GM19438 (cell line): ENCODE results near the gene MGME1.

Experiments
- ATAC-seq: cut with Tn5 transposase; IDR thresholded peaks from one replicate; pipeline ENCODE4 v1.9.1; 2021; ENCODE audit warnings: low read depth; ENCODE audit not compliant: unreplicated experiment

The MGME1 gene

DNA sequence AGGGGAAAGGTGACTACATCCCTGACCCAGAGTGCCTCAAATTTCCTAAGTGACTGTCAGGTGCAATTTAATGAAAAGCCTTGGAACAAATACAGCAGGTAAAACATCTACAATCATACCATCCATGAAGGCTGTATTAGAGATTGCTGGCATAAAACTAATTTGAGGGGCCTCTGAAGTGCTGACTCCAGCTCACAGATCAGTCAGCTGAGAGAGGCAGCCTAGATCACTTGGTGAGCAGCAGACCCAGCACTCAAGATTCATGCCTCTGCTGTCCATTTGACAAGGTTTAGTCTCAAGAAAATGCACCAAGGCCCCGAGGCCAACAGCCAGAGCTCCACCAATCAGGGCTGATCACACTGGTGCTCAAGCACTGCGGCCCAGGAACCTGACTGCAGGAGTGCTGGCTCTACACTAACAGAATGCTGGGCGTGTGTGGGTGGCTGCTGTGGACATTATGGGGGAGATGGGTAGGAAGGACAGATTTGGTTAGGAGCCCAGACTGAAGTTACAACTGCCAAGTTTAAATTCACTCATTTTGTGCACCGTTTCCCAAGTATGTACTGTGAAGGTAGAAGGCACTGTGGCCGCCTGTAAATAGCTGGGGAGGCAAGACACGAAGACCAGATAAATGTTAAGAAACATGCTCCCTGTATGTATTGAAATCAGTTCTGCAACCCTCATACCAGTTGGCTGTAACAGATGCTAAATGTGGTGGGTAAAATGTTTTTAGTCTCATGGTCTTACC is 28.4 kb upstream of the MGME1 start:
- ATAC-seq, result no peak

DNA sequence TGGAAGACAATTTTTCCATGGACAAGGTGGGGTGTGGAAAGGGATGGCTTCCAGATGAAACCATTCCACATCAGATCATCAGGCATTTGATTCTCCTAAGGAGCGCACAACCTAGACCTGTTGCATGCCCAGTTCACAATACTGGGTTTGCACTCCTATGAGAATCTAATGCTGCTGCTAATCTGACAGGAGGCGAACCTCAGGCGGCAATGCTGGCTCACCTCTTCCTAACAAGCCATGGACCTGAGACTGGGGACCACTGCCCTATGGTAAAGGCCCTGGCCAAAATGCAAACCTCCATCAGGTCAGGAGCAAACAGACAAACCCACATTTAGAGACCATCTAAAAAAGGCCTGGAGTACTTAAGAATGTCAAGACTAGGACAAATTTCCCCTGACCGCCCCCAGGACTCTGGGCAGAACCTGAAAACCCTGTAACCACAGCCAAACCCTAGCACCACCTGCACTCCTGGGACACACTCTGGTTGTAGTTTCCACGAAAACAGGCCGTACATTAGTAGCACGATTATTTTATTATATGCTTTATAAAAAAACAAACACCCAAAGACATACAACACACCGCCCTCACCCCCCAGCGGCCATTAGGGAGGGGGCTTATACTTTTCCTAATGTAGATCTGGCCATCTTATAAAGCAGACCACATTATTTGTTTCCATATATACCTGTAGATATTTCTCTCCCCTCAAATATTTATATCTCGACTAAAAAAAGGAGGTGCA is 27.6 kb upstream of the MGME1 start:
- no peak for ATAC-seq

- no peak for ATAC-seq
These were observed 27.0 kb upstream of the MGME1 start for GRCh38 chr20:17941826-17942196.

- ATAC-seq, result peak; percentile 64
These were observed 25.5 kb upstream of the MGME1 start for GRCh38 chr20:17943343-17943742.

DNA sequence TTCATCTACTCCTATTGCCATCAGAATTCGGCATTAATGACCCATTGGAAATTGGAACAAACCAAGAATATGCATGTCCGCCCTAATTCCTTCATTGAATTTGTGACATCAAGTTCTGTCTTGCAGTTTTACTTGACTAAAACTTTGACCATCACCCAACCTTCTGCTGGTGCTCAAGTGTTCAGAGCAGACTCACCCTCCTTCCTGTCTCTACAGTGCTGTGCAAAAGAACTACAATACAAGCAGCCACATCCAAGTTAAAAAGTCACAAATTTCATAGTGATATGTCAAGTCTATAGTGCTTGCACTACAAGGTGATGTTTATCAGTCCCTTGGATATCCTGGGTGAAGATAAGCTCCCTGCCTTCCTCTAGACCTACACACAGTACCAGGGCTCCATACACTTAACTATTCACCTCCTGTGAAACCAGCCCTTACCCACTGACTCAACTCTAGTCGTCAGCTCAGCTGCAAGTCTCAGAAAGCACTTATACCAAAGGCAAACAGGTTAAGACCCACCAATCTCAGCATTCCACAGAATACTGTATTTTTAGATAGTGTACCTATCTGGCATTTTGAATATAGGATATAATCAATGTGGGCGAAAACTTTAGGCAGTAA is 23.9 kb upstream of the MGME1 start:
- ATAC-seq, result no peak

DNA sequence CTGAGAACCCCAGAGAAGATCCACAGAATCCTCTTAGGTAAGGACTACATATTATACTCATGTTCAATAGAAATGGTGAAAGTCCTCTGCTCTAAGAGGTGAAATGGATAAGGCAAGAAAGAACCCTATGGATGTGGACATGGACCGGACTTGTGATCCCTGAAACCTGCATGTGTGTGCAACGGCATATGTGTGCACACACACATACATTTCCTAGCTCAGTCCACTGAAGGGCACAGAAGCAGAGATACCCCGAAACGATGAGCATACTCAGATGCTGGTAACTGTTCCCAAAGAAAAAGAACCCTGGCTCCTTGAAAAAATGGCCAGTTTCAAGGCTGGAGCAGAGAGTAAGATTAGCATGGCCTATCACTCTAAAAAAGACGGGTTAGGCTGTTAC is 22.8 kb upstream of the MGME1 start:
- ATAC-seq, result no peak

GRCh38 chr20:17946572-17947473 is 22.0 kb upstream of the MGME1 start:
- no peak for ATAC-seq

- no peak for ATAC-seq
These were observed 21.4 kb upstream of the MGME1 start for GRCh38 chr20:17947474-17947815.

DNA sequence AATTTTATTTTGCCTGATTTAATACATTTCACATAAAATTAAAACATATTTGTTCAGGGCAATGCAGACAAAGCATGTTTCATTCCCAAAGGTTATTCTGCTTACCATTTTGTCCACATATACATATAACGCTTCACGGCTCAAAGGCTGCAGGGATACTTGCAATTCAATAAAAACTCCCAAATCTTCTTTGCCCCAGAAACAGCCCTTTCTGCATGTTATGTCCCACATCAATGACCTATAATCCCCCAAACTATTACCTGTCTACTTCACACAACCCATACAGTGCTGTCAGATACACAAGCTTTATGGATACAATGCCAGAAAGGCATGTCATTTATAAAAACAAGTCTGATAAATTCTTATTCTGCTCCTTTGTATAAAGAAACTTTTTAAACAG is 20.4 kb upstream of the MGME1 start:
- ATAC-seq, result no peak

- no peak for ATAC-seq
These were observed 18.9 kb upstream of the MGME1 start for GRCh38 chr20:17949899-17950298.

DNA sequence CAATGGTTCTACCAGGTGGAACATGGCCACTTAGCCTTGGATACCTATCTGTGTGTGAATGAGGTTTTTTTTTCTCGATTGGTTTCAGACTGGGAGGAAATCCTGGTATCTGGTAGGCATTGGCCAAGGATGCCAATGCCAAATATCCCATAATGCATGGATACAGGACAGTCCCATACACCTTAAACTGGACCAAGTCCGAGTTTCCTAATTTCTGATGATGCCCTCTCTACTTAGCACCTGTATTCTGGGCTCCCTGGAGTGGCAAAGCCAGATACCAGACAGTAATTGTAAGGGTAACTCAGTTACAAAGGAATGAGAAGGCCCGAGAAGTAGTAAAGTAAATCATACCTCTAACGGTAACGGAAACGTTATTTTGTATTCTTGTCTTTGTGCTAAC is 18.1 kb upstream of the MGME1 start:
- ATAC-seq, result no peak

DNA sequence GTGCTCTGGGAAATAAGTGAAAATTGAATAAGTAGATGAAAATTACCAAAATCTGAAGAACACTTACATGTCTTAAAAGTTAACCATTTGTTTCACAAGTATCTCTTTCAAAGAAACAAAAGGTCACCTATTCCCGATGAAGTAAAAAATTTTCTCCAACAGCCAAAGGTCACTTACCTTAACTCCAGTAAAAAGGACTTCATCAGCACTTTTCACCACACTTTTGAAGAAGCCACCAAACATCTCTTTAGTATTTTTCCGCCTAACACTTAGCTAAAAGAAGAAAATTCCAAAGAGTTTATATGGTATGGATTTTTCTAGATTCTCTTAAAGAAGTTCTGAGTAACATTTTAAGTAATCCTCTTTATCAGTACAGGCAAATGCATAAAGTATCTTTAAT is 17.5 kb upstream of the MGME1 start:
- ATAC-seq, result no peak

DNA sequence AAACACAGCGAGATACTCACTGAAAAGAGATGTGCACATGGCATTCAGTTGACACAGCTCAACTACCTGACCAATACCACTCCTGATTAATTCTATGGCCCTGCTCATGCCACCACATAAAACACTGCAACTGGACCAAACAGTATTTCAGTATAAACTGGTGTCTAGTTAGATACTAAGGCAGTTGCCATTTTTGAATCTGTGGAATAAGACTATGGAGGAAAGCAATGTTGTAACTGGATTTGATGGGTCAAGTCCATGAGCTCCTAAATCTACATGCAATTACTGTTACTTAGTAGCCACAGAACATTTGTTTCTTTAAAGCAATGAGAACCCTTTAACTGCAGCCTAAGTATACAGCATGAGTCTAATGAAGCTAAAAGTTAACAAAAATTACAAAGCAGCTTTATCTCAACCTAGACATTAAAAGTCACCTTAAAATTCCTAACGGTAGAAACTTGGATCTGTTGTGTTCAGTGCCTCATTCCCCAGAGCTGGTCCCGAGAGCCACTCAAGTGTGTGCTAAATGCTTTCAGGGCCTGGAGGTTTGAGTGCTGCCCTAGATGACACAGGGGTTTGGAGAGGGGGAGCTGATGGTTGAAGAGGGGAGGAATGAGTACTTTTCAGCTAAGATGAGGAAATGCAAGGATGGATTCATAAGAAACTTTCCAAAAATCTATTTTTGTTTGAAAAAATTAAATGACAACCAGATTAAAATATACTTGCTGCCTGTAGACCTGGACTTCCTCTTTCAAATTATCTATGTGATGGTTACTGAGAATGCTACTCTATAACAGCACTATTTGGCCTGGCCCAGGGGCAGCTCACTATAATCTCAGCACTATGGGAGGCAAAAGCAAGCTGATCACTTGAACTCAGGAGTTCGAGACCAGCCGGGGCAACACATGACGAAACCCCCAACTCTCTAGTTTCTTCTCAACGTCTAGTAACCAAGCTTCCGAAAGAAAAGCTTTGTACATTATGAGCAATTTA is 15.8 kb upstream of the MGME1 start:
- ATAC-seq, result no peak

GRCh38 chr20:17953935-17954334 is 14.9 kb upstream of the MGME1 start:
- ATAC-seq, result no peak

DNA sequence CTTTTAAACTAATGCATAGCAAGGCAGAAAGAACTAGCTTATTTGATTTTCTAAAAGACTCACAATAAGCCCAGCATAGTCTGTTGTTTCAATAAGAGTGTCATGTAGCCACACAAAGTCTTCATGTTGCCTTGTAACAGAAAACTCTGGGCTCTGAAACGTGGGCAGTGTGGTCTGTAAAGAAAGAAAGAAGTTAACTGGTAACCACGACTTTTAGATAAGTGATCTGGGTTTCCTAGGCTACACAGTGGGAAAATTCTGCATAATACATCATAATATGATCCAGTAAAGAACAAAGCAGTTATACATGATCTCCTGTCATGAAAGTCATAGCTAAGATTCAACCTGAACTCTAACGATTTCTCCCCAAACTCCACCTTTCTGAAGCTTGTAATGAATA is 13.5 kb upstream of the MGME1 start:
- ATAC-seq, result no peak

DNA sequence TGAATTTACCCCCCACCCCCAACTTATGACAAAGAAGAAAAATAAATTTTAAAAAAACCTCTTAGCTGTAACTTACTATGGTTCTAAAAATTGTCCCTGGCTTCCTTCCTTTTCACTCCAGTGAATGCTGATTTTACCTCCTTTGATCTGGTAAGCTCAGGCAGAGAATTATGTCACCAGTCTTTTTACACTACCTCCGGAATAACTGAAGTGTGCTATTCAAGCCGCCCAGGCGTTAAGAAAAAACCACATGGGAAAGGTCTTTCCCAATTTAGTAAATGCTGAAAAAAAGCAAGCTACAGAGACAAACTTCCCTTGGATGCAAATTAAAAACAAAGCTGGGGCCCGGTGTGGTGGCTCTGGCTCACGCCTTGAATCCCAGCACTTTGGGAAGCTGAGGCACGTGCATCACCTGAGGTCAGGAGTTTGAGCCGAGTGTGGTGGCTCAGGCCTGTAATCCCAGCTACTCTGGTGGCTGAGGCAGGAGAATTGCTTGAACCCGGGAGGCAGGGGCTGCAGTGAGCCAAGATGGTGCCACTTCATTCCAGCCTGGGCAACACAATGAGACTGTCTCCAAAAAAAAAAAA is 12.6 kb upstream of the MGME1 start:
- no peak for ATAC-seq

DNA sequence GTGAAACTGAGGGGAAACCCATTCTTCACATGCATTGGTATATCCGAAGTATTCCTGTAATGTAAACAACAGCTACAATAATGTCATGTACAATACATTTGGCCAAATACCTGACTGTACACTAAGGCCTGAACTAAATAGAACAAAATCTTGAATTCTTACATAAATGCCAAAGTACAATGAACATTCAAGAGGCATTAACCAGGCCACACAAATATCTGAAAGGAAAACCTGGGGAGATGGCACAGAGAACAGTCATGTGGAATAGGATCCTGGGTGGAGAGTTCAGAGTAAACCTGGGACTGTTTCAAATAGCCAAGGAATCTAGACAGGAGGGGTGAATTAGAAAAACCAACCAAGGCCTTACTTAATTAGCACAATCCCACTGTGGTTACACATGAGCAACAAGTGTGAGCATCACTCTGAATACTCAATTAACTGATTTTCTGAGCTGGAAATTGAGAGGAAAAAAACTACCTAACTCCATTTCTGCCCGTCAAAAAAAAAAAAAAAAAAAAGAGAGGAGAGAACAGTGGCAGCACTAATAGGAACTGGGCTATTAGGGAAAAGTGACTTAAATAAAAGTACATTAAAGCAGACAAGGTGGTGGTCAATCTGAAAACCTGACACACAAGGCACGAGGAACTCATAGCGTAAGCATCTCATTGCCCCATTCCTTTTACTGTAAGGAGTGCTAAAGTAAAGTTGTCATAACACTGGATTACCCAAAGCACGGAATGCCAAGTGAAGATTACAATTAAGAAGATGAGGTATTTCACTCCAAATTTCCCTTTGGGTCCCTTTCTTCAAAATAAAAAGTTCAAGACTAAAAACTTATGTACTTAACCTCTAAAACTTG is 11.1 kb upstream of the MGME1 start:
- no peak for ATAC-seq
